ENCODE data around the gene NF2. TPM values are rescaled to one million over a fixed set of nuclear protein-coding genes. Genes with fewer than 3 reads are reported as not detected.

The NF2 gene
- total RNA-seq, 1 experiment from 2014 or later: 50.9 TPM

DNA sequence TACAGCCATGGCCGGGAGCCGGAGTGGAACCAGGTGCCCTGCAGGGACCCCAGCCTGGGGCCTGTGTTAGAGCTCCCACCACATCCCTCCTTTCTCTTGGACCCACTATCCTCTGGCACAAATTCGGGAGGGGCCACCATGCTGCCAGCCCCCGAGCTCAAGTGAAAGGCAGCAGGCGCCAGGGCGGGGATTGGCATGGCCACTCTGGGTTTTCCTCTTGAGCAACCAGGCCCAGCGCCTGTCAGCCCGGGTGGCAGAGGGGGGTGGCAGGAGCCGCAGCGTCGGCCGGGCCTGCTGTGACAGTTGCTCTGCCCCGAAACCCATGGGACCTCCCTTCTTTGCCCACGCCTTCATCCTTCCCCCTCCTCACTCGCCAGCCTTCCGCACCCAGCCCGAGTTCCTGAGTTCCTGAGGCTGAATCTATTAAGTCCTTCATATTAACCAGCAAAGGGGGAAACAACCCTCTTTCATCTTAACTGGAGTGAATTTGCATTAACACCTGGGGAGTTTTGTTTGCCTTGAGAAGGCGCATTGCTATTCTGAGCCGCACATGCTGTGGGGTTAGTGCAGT is 99.6 kb downstream of the NF2 start:
- H3K18ac ChIP-seq (ENCODE audit: insufficient read length, low read depth, low read length): no peak overlapping the region
- H2BK15ac ChIP-seq (ENCODE audit: low read depth, low read length): no peak overlapping the region
- no peak overlapping the region; the same call in 1 of the 2 replicates for H3K14ac ChIP-seq (ENCODE audit: insufficient read depth, low read length)
- peaks cover 9% of the 10 kb centered on the region for H3K23me2 ChIP-seq (ENCODE audit: insufficient read length, low read depth, low read length, poor library complexity, severe bottlenecking)
- H3K9me3 ChIP-seq (ENCODE audit: control insufficient read depth, low read depth, low read length): no peaks in the 10 kb centered on the region
- H3K4ac ChIP-seq (ENCODE audit: low read depth, low read length): no peak overlapping the region
- H3K56ac ChIP-seq (ENCODE audit: insufficient read length, low read depth, low read length): no peak overlapping the region
- Mint-ChIP-seq H3K27ac (no peak overlapping the region), H3K9me3 (no peaks in the 10 kb centered on the region), H3K27me3 (ENCODE audit: low read depth) (peaks cover 86% of the 10 kb centered on the region), H3K4me3 (peak overlapping the region; percentile 15 to 70; a peak in 4 of 5 replicates), H3K4me1 (peaks cover 41 to 62% of the 10 kb centered on the region in 2 experiments), H3K36me3 (ENCODE audit: insufficient read depth in 1 of 3, low read depth in 3 of 3) (no peaks in the 10 kb centered on the region; a peak in 1 of 7 replicates)
- no peak overlapping the region for H2BK5ac ChIP-seq (ENCODE audit: insufficient read length, low read length)
- no peaks in the 10 kb centered on the region for H3K79me2 ChIP-seq (ENCODE audit: insufficient read depth, low read length)
- TF ChIP-seq, protein P1, sequence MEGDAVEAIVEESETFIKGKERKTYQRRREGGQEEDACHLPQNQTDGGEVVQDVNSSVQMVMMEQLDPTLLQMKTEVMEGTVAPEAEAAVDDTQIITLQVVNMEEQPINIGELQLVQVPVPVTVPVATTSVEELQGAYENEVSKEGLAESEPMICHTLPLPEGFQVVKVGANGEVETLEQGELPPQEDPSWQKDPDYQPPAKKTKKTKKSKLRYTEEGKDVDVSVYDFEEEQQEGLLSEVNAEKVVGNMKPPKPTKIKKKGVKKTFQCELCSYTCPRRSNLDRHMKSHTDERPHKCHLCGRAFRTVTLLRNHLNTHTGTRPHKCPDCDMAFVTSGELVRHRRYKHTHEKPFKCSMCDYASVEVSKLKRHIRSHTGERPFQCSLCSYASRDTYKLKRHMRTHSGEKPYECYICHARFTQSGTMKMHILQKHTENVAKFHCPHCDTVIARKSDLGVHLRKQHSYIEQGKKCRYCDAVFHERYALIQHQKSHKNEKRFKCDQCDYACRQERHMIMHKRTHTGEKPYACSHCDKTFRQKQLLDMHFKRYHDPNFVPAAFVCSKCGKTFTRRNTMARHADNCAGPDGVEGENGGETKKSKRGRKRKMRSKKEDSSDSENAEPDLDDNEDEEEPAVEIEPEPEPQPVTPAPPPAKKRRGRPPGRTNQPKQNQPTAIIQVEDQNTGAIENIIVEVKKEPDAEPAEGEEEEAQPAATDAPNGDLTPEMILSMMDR (conservative IDR thresholded peaks at IDR 0.05): no peak
- H3K23ac ChIP-seq (ENCODE audit: insufficient read length, low read depth, low read length): no peak overlapping the region
- H2BK20ac ChIP-seq (ENCODE audit: low read depth, low read length, poor library complexity, severe bottlenecking): no peak overlapping the region
- H3K27me3 ChIP-seq (ENCODE audit: insufficient read depth, low read length): no peaks in the 10 kb centered on the region; the same call in 1 of the 2 replicates
- H3K4me2 ChIP-seq (ENCODE audit: insufficient read depth, insufficient read length, low read length): peak overlapping the region; percentile 28
- no peak overlapping the region for H3K27ac ChIP-seq (ENCODE audit: insufficient read length, low read depth, low read length)
- no peak overlapping the region for H2BK120ac ChIP-seq (ENCODE audit: low read depth, low read length, poor library complexity, severe bottlenecking)
- H3K79me1 ChIP-seq (ENCODE audit: insufficient read depth, low read depth, low read length, poor library complexity, severe bottlenecking): no peaks in the 10 kb centered on the region
- H3K4me1 ChIP-seq (ENCODE audit: insufficient read depth, low read length): peaks cover 6% of the 10 kb centered on the region; the same call in 1 of the 2 replicates
- no peak overlapping the region for H2BK12ac ChIP-seq (ENCODE audit: insufficient read length, low read depth, low read length)
- WGBS (ENCODE audit: extremely low coverage, insufficient read length, low lambda C conversion rate): no CpG with 5 or more reads among the region's 19 CpGs
- H4K5ac ChIP-seq (ENCODE audit: insufficient read length, low read depth, low read length): no peak overlapping the region
- no peak for DNase-seq
- H3T11ph ChIP-seq (ENCODE audit: low read length): no peak overlapping the region
- no peak overlapping the region for H2AFZ ChIP-seq (ENCODE audit: low read length)
- no peak overlapping the region for H3K9ac ChIP-seq (ENCODE audit: extremely low read depth, insufficient read length, low read length)
- H4K20me1 ChIP-seq (ENCODE audit: control insufficient read depth, insufficient read depth, insufficient read length): no peaks in the 10 kb centered on the region
- H2AK5ac ChIP-seq (ENCODE audit: insufficient read length, low read length): no peak overlapping the region
- no peak overlapping the region for H4K91ac ChIP-seq (ENCODE audit: insufficient read length, low read depth, low read length)
- no peak overlapping the region for H4K8ac ChIP-seq (replicated peaks; ENCODE audit: insufficient read length, low read depth, low read length)

Data from H9 (cell line).